GM10266 (cell line): ENCODE data around the gene PPIL4.
"Not testable (repeated sequence)": the region's sequence is repeated elsewhere in the genome, so short reads cannot be mapped to it uniquely, and the experiment has no call there.

ENCODE experiments used
- DNase-seq: peaks from one replicate; pipeline ENCODE4 v3.0.0; 2012; ENCODE audit errors: extremely low spot score
- TF ChIP-seq, protein P1 (sequence below): IDR thresholded peaks from 2 replicates; pipeline ENCODE4 v1.5.1; 2012; ENCODE audit warnings: mild to moderate bottlenecking, low read depth; ENCODE audit not compliant: control insufficient read depth, insufficient read depth; ENCODE audit errors: missing control alignments

Gene PPIL4

GRCh38 chr6:149464411-149464810 lies 81.4 kb downstream of the PPIL4 start:
- DNase-seq: no peak
- TF ChIP-seq, protein P1, sequence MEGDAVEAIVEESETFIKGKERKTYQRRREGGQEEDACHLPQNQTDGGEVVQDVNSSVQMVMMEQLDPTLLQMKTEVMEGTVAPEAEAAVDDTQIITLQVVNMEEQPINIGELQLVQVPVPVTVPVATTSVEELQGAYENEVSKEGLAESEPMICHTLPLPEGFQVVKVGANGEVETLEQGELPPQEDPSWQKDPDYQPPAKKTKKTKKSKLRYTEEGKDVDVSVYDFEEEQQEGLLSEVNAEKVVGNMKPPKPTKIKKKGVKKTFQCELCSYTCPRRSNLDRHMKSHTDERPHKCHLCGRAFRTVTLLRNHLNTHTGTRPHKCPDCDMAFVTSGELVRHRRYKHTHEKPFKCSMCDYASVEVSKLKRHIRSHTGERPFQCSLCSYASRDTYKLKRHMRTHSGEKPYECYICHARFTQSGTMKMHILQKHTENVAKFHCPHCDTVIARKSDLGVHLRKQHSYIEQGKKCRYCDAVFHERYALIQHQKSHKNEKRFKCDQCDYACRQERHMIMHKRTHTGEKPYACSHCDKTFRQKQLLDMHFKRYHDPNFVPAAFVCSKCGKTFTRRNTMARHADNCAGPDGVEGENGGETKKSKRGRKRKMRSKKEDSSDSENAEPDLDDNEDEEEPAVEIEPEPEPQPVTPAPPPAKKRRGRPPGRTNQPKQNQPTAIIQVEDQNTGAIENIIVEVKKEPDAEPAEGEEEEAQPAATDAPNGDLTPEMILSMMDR: no peak

GRCh38 chr6:149463781-149464180 lies 82.1 kb downstream of the PPIL4 start:
- DNase-seq: no peak
- TF ChIP-seq, protein P1: no peak

DNA sequence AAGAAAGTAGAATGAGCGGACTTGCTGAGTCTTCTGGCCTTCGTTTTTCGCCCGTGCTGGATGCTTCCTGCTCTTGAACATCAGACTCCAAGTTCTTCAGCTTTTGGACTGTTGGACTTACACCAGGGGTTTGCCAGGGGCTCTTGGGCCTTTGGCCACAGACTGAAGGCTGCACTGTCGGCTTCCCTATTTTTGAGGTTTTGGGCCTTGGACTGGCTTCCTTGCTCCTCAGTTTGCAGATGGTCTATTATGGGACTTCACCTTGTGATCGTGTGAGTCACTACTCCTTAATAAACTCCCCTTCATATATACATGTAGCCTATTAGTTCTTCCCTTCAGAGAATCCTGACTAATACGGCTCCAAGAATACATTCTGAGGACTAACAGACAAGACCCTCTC lies 83.1 kb downstream of the PPIL4 start:
- not testable (repeated sequence) for DNase-seq

DNA sequence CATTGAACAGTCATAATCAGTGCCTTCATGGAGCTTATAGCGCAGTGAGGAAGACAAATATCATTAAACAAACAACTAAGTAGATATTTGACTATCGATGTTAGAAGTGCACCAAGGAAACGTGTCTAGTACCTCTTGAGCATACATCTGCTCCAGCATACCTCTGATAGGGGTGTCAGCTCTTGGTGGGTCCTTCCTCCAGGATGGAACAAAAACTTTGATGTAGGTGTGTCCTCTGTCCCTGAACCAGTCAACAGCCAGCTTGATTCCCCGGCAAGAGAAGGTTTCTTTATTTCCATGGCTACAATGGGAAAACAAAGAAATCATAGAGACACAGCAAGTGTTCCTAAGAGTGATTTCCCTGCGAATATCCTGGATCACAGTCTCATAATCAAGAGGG lies 84.2 kb downstream of the PPIL4 start:
- TF ChIP-seq, protein P1: no peak
- DNase-seq: no peak

- DNase-seq: not testable (repeated sequence)
Observed at GRCh38 chr6:149460249-149460648, 85.6 kb downstream of the PPIL4 start.

DNA sequence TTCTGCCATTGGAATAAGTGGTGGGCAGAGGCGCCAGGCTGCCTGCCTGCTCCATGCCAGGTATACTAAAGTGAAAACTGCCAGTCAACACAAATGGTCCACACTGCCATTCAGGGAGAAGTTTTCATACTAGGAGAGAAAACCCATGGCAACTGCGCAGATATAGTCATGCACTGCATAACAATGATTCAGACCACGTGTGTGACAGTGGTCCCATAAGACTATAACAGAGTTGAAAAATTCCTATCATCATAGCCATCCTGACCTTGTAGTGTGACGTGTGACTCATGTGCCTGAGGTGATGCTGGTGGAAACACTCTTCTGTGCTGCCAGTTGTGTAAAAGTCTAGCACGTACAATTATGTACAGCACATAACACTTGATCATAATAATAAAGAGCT lies 86.1 kb downstream of the PPIL4 start:
- DNase-seq: no peak
- TF ChIP-seq, protein P1: no peak

DNA sequence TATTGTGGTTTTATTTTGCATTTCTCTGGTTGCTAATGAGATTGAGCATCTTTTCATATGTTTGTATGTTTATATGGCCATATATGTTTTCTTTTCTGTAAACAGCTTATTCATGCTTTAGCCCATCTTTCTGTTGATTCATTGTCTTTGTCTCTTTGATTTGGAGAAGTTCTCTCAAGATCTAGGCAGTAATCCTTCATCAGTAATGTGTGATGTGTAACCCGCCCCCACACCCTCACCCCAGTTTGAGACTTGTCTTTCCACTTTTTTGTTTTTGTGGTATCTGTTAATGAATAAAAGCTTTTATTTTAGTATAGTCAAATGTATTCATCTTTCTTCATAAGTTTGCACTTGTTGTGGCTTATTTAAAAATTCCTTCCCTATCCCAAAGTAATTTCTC lies 87.0 kb downstream of the PPIL4 start:
- TF ChIP-seq, protein P1: no peak
- DNase-seq: no peak

- TF ChIP-seq, protein P1: no peak
- no peak for DNase-seq
Observed at GRCh38 chr6:149458196-149458595, 87.6 kb downstream of the PPIL4 start.

- TF ChIP-seq, protein P1: no peak
- DNase-seq: no peak
Observed at GRCh38 chr6:149457316-149457884, 88.4 kb downstream of the PPIL4 start.
